Activated CD4-positive, alpha-beta T cell treated with anti-CD3 and anti-CD28 coated beads, Interleukin-2, amount 50 U/mL, for 1 hour (primary cell): ENCODE data around the gene MYLK.

Source experiments
- DNase-seq: peaks from one replicate; pipeline ENCODE4 v3.0.0-alpha.2; 2020

MYLK gene

GRCh38 chr3:123767564-123768292 is 116.4 kb downstream of the MYLK start:
- no peak for DNase-seq

GRCh38 chr3:123767009-123767372 is 117.1 kb downstream of the MYLK start:
- DNase-seq: no peak

DNA sequence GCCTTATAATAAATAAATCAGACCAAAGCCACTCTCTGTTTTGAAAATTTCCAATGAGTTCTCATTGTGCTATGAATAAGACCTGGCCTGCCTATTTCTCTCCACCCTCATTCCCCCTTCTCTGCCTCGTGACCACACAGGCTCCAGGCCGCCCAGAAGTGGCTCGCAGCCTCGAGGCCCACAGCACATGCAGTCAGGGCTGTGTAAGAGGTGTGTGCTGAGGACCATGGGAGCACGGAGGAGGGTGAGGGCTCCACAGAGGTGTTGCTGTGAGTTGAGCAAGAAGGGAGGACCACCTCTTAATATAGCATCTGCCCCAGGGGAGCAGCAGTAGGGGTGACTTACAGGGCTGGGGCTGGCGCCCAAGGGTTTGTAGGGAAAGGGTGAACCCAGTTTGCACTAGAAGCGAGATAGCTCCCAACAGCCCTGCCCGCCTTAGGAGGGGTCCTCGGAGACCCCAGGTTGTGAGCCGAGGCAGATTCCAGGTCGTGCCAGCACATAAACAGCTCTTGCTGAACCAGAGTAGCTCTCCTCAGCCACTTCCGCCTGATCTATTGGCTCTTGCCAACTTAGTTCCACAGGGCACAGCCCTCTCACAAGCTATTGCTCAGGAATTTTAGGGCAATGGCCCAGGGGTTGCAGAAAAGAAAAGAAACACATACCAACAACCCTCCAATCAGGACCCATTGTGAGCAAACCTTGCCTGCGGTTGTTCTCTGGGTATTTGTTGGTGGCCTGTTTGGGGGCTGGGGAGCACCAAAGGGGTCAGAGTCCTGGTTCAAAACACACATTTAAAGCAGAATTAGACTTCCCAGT is 117.7 kb downstream of the MYLK start:
- no peak for DNase-seq

- DNase-seq: no peak
Measured at GRCh38 chr3:123765475-123766128, 118.5 kb downstream of the MYLK start.

DNA sequence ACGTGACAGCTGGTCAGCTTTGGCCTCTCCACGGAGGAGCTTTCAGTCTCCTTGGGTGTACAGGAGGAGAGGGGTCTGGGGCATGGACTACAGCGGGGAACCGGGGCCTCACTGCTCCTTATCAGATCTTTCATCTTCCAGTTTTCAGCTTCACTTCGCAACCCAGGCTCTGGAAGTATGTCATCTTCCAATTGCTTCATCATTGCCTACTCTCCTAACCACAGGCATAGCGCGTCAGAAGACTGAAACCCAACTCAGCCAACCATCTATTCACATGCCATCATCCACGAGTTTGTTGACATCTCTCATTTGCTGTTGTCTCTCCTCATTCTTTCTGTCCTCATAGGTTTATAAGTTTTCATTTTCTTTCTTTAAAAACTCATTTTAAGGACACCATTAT is 119.5 kb downstream of the MYLK start:
- no peak for DNase-seq

DNA sequence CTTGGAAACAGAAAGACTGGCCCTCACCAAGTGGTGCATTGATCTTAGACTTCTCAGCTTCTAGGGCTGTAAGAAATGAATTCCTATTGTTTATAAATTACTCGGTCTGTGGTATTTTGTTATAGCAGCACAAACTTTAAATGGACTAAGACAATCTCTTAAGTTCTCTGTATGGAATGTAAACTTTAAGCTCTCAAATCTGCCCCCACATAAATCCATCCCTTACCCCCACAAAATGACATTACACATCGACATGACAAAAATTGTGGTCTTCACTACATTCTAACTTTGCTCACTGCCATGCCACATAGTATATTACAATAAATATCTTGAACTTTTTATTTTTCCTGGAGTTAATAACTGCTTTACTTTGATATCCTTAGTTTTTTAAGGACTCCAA is 121.3 kb downstream of the MYLK start:
- DNase-seq: no peak

GRCh38 chr3:123760817-123761216 is 123.3 kb downstream of the MYLK start:
- DNase-seq: no peak

- DNase-seq: no peak
Measured at GRCh38 chr3:123759871-123760270, 124.3 kb downstream of the MYLK start.

DNA sequence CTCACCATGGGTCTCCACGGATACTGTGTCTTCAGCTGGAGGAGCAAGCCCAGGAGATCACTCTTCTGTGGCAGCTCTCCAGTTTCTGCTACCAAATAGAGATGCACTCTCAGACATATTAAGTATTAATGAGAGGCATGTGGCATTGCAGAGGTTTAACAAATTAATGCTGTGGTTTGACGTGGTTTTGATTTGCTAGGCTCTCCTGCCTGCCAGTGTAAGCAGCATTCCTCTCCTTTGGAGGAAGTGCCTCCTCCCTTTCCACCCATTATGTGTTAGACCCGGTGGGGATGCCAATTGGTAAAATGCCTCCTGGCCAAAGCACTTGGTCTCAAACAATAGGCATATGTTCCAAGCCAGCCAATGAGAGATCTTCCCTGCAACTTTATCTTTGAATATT is 124.8 kb downstream of the MYLK start:
- no peak for DNase-seq

DNA sequence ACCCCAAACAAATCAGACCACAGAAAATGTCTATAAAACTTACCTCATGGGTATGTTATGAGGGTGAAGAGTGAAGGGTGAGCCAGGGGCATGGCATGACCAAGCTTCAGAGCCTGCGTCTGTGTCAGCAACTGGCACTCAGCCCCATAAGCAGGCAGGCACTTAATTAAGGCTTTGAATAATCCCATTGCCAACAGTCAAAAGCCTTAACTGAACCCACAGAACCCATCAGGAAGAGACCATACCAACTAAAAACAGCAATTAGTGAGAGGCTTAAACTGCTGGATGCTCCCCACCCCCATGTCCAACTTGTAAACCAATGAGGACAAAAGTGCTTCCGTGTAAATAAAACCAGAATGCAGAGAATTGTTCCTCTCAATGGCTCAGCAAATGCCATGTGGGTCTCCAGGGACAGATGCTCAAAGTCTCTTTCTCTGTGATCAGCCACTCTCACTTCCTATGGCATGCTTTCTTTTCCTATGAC is 126.0 kb downstream of the MYLK start:
- no peak for DNase-seq

GRCh38 chr3:123757281-123757940 is 126.7 kb downstream of the MYLK start:
- DNase-seq: no peak

DNA sequence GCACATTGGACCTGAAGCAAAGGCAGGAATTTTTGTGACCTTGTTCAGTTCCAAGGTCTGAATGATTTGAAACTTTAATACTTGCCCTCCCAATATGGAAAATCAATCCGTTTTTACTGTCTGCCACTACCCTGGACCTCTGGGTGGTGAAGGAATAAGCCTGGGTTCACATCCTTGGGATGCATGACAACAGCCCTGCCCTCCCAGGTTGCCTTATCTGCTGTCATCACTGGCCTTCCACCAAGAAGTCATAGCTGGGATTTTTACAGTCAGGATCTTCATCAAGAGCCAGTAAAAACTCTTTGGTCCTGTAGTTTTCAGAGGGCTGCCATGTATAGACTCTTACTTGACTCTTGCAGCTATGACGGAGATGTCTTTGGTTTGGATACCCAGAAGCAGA is 128.6 kb downstream of the MYLK start:
- no peak for DNase-seq

DNA sequence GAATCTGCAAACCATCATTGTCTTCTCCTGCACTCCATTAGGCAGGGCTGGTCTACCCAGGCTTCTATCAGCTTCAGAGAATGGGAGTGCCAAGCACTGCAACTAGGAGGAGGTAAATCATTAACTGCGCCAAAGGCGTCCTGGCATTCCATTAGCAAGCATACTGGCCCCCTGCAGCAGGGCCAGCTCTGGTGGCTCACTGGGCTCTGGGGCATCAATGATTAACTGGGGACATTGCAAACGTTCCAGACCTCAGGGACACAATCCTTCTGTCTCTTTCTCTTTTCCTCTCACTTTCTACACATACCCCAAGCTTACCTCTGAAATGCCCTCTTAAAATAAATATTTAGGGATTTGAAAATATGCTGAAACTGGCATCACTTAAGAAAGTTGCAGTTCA is 129.0 kb downstream of the MYLK start:
- no peak for DNase-seq

GRCh38 chr3:123753286-123753685 is 130.8 kb downstream of the MYLK start:
- no peak for DNase-seq

GRCh38 chr3:123752228-123752627 is 131.9 kb downstream of the MYLK start:
- DNase-seq: no peak

DNA sequence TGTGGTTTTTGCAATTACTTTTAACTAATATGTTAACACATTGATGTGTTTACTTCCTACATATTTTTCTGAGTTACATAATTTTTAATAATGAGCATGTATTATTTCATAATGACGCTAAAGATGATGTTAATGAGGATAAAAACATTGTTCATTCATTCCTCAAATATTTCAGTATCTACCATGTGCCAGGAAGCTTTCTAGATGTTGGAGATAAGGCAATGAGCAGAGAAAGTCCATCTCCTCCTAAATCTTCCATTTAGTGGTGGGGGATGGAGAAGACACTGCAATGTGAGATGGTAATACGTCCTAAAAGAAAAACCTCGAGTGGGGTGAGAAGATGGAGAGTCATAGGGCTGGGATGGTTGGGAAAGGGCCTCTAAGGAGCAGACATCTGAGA is 132.7 kb downstream of the MYLK start:
- DNase-seq: no peak

DNA sequence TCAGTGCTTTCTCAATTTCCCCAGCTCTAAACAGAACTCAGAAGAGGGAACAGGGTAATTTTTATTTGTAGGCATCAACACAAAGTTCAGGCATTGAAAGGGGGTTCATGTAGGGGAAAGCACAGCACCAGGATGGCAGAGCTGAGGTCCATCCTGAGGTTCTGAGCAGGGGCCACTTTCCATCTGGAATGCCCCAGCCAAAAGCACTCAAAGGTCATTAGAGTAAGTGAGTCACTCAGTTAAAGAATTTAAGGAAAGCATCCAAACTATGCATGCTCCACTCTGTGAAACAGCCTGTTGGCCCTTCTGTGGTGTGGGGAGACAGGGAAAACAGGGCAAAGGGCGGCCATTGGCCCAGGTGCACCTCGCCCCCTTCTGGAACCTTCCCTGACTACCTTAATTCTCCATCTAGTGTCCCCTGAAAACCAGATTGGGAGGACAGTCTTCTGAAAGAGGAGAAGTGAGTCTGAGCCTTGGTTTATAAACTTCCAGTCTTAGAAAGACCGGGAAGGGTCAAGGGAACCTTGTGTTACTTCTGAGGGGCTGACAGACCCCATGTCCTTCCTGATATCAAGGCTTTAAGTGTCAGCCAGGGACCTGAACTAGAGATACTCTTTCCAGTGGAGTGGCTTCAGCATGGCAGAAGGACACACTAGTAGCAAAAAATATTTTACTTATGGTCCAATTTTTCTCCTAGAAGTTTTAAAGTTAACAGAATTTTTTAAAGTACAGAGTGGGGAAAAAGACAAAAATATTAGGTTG is 133.3 kb downstream of the MYLK start:
- DNase-seq: no peak

DNA sequence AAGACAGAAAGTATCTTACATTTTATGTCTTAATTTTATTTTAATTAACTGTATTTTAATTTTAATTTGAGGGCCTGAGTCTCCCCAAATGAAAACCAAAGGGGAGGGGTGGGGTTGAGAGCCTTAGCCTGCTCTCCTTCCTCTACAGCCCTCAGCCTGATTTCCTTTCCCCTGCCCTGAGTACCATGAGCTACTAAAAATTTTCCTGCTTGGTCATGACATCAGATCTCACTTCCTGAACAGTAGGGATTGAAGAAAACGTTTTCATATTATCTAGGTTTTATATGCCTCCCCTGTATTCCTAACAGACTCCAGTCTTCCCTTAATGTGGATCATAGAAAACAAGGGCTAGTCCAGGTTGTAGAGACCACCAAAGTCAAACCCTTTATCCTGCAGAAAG is 133.9 kb downstream of the MYLK start:
- no peak for DNase-seq

GRCh38 chr3:123749711-123750110 is 134.4 kb downstream of the MYLK start:
- DNase-seq: no peak

DNA sequence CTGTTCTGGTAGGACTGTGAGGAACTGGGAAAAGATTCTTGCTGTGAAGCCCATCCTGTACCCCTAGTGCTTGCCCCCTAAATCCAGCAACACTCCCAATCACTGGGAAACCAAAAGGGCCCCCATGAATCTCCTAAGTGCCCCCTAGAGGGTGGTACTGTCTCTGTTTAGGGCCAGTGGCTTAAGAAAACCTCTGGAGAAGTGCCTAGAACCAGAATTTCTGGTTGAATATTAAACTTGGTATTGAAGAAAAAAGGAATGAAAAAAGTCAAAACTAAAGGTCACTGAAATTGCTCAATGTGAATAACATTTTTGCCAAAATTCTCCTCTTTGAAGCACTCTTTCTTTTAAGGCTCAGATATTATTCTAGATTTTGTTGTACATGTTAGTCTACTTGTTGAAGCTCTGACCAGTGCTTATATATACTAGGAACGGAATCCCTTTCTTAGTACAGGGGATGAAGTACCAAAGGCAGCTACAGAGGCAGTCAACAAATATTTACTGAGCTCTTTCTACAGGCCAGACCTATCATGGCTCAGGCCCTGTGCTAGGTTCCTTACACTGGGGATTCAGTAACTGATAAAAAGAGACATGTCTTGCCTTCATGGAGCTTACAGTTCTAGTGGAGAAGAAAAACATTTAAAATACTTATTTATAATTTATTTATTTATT is 138.8 kb downstream of the MYLK start:
- no peak for DNase-seq

DNA sequence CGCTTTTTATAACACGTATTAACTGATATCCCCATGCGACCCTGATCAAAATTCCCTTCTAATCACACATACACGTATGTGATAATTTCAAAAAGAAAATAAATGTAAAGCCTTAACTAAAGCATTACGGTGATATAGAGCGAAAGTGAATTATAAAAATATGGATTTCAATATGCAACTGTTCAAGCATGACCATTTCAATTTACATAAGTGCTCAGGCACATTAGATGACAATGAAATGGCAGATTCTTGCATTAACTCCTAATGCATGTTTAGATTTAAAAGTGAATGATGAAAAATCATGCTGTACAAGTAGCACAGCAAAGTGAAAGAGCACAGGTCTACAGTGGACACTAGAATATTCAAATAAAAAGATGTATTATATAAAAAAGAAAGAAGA is 140.1 kb downstream of the MYLK start:
- no peak for DNase-seq

DNA sequence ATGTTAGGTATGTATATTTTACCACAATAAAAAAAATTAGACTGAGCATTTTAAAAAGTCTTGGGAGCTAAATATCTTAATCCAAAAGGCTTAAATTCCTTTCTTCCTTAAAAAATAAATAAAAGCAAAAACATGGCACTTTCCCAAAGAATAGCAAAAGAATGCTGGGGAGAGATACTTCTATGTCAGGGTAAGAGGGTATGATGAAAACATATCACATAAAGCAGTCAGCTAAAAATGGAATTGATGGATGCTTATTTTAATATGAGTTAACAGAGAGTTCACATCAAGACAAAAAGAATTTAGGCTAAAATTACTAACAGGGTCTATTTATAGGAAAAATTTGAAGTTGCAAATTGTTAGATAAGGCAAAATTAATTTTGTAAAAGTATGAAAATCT is 141.0 kb downstream of the MYLK start:
- no peak for DNase-seq
